Skeletal muscle tissue (tissue), 4 donors: Measurements from ENCODE around the gene SMIM10L1. TPM values are rescaled to one million over a fixed set of nuclear protein-coding genes. Genes with fewer than 3 reads are reported as not detected.

Experiments
- H3K27ac ChIP-seq: one replicate; pipeline ENCODE4 v1.7.0; 2013; ENCODE audit warnings: mild to moderate bottlenecking, low read depth, low read length, inconsistent platforms
- H3K27me3 ChIP-seq, 3 donors: one replicate each; pipeline ENCODE4 v1.7.0; 2013; ENCODE audit warnings: low read length in 3 of 3; ENCODE audit not compliant: control insufficient read depth in 3 of 3, insufficient read depth in 3 of 3
- H3K36me3 ChIP-seq, 3 donors: one replicate each; pipeline ENCODE4 v1.7.0; 2013; ENCODE audit warnings: low read length in 3 of 3; ENCODE audit not compliant: control insufficient read depth in 3 of 3, insufficient read depth in 3 of 3
- H3K4me1 ChIP-seq, 3 donors: one replicate each; pipeline ENCODE4 v1.7.0; 2013; ENCODE audit warnings: low read length in 3 of 3, mild to moderate bottlenecking in 3 of 3; ENCODE audit not compliant: control insufficient read depth in 3 of 3, insufficient read depth in 3 of 3
- H3K4me3 ChIP-seq, 3 donors: one replicate each; pipeline ENCODE4 v1.7.0; 2013; ENCODE audit warnings: low read length in 3 of 3
- H3K9ac ChIP-seq, 3 donors: one replicate each; pipeline ENCODE4 v1.7.0; 2013; ENCODE audit warnings: low read length in 3 of 3, mild to moderate bottlenecking in 3 of 3, moderate library complexity in 2 of 3, low read depth in 1 of 3
- H3K9me3 ChIP-seq, 3 donors: one replicate each; pipeline ENCODE4 v1.7.0; 2013; ENCODE audit warnings: low read length in 3 of 3; ENCODE audit not compliant: control insufficient read depth in 3 of 3
- total RNA-seq: library from RNA; depleted of rRNA; stranded (reverse); fragments of >200 nt; gene quantifications from one replicate; pipeline ENCODE4 v1.2.3, GENCODE V29; 2014
- donor health status: Osteomylitis.

The SMIM10L1 gene
- 4.7 TPM for total RNA-seq

GRCh38 chr12:11171145-11171968 lies at the start of gene SMIM10L1:
Gene SMIM10L1 (plus strand): TSS chr12:11171194. CDS start chr12:11171357, 163 bp downstream.
- H3K4me3 ChIP-seq = peak within 1 kb of the TSS; percentile 72 to 96 (median 88)
- H3K36me3 ChIP-seq = peaks cover 0 to under 1% (median 0%) of the 10 kb centered on the region in 3 donors
- H3K9ac ChIP-seq = peak within 1 kb of the TSS; percentile 84 to 96 (median 92)
- peaks cover 7 to 18% (median 13%) of the 10 kb centered on the region in 3 donors for H3K4me1 ChIP-seq
- no peaks in the 10 kb centered on the region for H3K27me3 ChIP-seq
- H3K27ac ChIP-seq = peak within 1 kb of the TSS; percentile 89
- no peaks in the 10 kb centered on the region for H3K9me3 ChIP-seq

GRCh38 chr12:11130382-11130781 lies 40.6 kb upstream of the SMIM10L1 start:
- Histone ChIP-seq H3K4me3 (no peak overlapping the region), H3K27ac (no peak overlapping the region), H3K27me3 (no peaks in the 10 kb centered on the region), H3K9me3 (no peaks in the 10 kb centered on the region), H3K9ac (no peak overlapping the region), H3K4me1 (peaks cover 4 to 12% (median 10%) of the 10 kb centered on the region in 3 donors), H3K36me3 (no peaks in the 10 kb centered on the region)

GRCh38 chr12:11130999-11131398 lies 40.0 kb upstream of the SMIM10L1 start:
- no peak overlapping the region for H3K4me3 ChIP-seq
- no peaks in the 10 kb centered on the region for H3K9me3 ChIP-seq

GRCh38 chr12:11133162-11133561 lies 37.8 kb upstream of the SMIM10L1 start:
- Histone ChIP-seq H3K27me3 (no peaks in the 10 kb centered on the region), H3K9me3 (no peaks in the 10 kb centered on the region), H3K27ac (no peak overlapping the region), H3K4me1 (peaks cover 4 to 12% (median 10%) of the 10 kb centered on the region in 3 donors), H3K4me3 (no peak overlapping the region), H3K9ac (no peak overlapping the region), H3K36me3 (no peaks in the 10 kb centered on the region)

More at GRCh38 chr12:11130999-11131398, 40.0 kb upstream of the SMIM10L1 start:
- Histone ChIP-seq H3K9ac (no peak overlapping the region), H3K27ac (no peak overlapping the region), H3K36me3 (no peaks in the 10 kb centered on the region), H3K27me3 (no peaks in the 10 kb centered on the region), H3K4me1 (peaks cover 4 to 12% (median 10%) of the 10 kb centered on the region in 3 donors)

GRCh38 chr12:11133816-11134215 lies 37.2 kb upstream of the SMIM10L1 start:
- Histone ChIP-seq H3K4me3 (no peak overlapping the region), H3K9ac (no peak overlapping the region), H3K27ac (no peak overlapping the region), H3K36me3 (no peaks in the 10 kb centered on the region), H3K27me3 (no peaks in the 10 kb centered on the region), H3K9me3 (no peaks in the 10 kb centered on the region), H3K4me1 (peaks cover 4 to 12% (median 10%) of the 10 kb centered on the region in 3 donors)

- H3K36me3 ChIP-seq = no peaks in the 10 kb centered on the region
- H3K9ac ChIP-seq = no peak within 1 kb of the TSS
- H3K27me3 ChIP-seq = no peaks in the 10 kb centered on the region
- H3K9me3 ChIP-seq = no peaks in the 10 kb centered on the region
- no peak within 1 kb of the TSS for H3K4me3 ChIP-seq
- peaks cover 4 to 12% (median 10%) of the 10 kb centered on the region in 3 donors for H3K4me1 ChIP-seq
- H3K27ac ChIP-seq = no peak within 1 kb of the TSS
These were observed 36.7 kb upstream of the SMIM10L1 start, which contains the start of gene TAS2R30 for GRCh38 chr12:11134305-11134704. Gene TAS2R30 (minus strand): TSS chr12:11134644. CDS start chr12:11134244, 400 bp downstream.

GRCh38 chr12:11136075-11136474 lies 34.9 kb upstream of the SMIM10L1 start:
- Histone ChIP-seq H3K36me3 (no peaks in the 10 kb centered on the region), H3K9ac (no peak overlapping the region), H3K27ac (no peak overlapping the region), H3K4me3 (no peak overlapping the region), H3K9me3 (no peaks in the 10 kb centered on the region), H3K4me1 (peaks cover 0 to 2% (median 2%) of the 10 kb centered on the region in 3 donors), H3K27me3 (no peaks in the 10 kb centered on the region)

- peaks cover 0 to 2% (median 0%) of the 10 kb centered on the region in 3 donors for H3K36me3 ChIP-seq
- H3K27me3 ChIP-seq = no peaks in the 10 kb centered on the region
- no peak overlapping the region for H3K4me3 ChIP-seq
- no peaks in the 10 kb centered on the region for H3K9me3 ChIP-seq
- H3K4me1 ChIP-seq = no peaks in the 10 kb centered on the region
- H3K27ac ChIP-seq = no peak overlapping the region
- no peak overlapping the region for H3K9ac ChIP-seq
These were observed 27.6 kb upstream of the SMIM10L1 start for GRCh38 chr12:11143352-11143751.

GRCh38 chr12:11144297-11144696 lies 26.7 kb upstream of the SMIM10L1 start:
- H3K27ac ChIP-seq = no peak overlapping the region
- H3K4me3 ChIP-seq = no peak overlapping the region
- no peaks in the 10 kb centered on the region for H3K4me1 ChIP-seq
- H3K9ac ChIP-seq = no peak overlapping the region
- H3K9me3 ChIP-seq = no peaks in the 10 kb centered on the region
- H3K27me3 ChIP-seq = no peaks in the 10 kb centered on the region
- peaks cover 0 to 2% (median 0%) of the 10 kb centered on the region in 3 donors for H3K36me3 ChIP-seq

GRCh38 chr12:11147420-11147819 lies 23.6 kb upstream of the SMIM10L1 start:
- no peaks in the 10 kb centered on the region for H3K9me3 ChIP-seq
- H3K4me3 ChIP-seq = no peak overlapping the region
- no peak overlapping the region for H3K27ac ChIP-seq
- H3K9ac ChIP-seq = no peak overlapping the region
- peaks cover 0 to 2% (median 0%) of the 10 kb centered on the region in 3 donors for H3K36me3 ChIP-seq
- H3K27me3 ChIP-seq = no peaks in the 10 kb centered on the region
- H3K4me1 ChIP-seq = no peaks in the 10 kb centered on the region
